Eye (tissue), 1 donor: ENCODE results near the gene HOXD13.

Source experiments
- DNase-seq: peaks from one replicate; pipeline ENCODE4 v3.0.0-alpha.2; 2015

HOXD13 gene

GRCh38 chr2:176133389-176133788, 40.9 kb downstream of the HOXD13 start:
- no peak for DNase-seq

- DNase-seq, result no peak
Observed at GRCh38 chr2:176134035-176134434, 41.5 kb downstream of the HOXD13 start.

- no peak for DNase-seq
Observed at GRCh38 chr2:176135035-176135440, 42.5 kb downstream of the HOXD13 start.

DNA sequence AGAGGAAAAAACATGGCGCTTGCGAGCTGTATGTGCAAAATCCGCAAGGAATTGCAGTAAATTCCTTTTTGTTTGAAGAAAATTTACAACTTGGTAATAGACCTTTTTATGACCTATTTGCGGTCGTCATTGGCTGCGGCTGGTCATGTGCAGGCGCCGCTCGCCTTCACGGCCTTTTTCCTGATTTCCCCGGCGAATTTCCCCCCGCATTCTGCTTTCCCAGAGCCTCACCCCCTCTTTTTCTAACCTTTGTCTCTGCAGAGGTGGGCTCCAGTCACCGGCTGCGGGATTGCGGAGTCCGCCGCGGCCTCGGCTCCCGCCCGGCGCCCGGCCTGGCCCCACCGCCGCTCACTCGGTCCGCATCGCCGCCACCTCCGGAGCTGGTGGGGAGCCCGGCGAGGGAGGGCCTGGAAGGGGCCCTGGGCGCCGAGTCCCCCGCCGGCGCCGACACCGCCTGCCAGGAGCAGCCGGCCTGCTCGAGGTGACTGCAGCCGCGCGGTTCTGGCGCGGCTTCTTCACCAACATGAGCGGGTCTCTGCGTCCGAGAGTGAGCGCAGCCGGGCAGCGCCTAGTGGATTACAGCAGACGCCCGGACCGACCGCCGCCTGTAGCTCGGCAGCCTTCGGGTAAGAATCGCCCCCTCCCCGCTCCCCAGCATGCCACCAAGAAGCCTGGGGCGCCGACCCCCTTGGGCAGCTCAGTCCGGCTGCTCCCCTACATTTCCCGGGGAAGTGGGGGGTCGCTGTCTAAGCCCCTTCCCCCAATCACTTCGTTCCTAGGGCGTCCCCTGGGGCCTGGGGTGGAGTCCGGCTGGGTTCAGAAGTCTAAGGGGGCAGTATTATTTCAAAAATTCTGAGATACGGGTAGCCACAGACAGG, 44.1 kb downstream of the HOXD13 start:
- no peak for DNase-seq

- DNase-seq, result no peak
Observed at GRCh38 chr2:176137252-176137580, 44.7 kb downstream of the HOXD13 start.

DNA sequence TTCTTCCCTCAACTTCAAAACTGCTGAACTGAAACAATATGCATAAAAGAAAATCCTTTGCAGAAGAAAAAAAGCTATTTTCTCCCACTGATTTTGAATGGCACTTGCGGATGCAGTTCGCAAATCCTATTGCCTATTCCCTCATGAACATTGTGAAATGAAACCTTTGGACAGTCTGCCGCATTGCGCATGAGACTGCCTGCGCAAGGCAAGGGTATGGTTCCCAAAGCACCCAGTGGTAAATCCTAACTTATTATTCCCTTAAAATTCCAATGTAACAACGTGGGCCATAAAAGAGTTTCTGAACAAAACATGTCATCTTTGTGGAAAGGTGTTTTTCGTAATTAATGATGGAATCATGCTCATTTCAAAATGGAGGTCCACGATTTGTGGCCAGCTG, 45.4 kb downstream of the HOXD13 start:
- no peak for DNase-seq

DNA sequence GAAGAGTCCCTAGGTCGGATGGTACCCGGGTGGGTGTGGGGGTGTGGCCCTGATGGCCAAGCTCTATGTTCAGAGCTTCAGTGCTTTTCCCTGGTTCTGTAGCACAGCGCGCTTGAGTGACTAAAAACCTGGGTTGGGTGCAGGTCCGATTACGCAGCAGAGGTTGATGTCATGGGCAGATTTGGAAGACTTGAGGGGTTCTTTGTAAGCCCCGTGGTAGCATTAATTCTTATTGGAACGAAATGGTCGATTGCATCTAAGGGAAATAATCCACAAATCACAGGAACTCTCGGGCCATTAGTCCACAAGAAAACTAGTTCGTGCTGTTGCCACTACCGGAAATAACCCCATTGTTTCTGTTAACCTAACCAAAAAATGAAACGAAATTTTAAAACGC, 46.0 kb downstream of the HOXD13 start:
- DNase-seq, result no peak

DNA sequence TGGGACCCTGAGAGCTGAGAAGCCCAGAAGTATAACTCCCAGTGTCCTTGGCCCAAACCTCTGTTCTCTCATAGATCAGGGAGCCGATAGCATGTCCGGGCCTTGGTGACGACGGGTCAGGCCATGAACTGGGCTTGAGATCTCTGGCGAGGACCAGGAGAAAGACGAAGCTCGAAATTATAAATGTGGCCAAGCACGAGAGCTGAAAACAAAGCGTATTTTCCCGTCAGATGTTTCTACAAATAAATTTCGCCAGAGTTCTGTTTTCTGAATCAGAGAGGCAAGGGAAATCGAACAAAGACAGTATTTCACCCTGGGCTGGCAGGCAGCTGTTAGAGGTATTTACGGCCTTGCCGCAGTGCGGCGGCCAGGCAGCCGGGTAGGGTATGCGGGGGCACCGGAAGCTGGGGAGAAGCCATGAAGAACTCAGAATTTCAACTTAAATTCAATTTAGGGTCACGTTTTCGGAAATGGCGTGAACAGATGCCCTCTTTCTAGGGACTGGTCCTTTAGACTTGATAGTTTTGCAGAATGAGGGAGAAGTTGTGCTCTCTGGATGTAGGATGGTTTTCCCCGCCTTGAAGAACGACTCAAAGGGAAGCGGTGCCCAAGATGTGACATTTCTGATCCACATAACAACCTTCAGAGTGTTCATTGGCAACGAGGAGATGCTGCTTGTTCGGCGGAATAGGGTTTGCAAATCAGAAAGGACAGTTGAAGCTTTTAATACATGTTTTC, 46.6 kb downstream of the HOXD13 start:
- DNase-seq, result peak; percentile 69

- DNase-seq, result no peak
Observed at GRCh38 chr2:176139661-176140512, 47.4 kb downstream of the HOXD13 start.

GRCh38 chr2:176140513-176141317, 48.2 kb downstream of the HOXD13 start:
- DNase-seq, result peak; percentile 95

DNA sequence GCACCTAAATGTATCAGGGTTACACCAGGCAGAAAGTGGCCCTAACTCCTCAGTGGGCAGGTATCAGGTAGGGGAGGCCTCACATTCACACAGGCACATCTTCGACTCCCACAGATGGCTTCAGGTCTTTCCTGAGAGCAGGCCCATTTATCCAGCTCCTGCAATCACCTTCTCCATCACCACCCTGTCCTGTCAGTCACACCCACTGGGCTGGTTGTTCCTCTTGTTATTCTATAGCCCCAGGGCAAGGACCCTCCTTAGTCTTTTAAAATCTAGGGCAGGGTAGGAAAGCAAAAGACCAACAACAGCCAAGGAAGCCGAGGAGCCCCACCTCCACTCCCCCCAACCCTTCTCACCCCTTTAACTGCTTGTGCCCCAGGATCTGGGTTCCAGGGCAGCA, 49.8 kb downstream of the HOXD13 start:
- no peak for DNase-seq
